ENCODE data around the gene RBFA.

GRCh38 chr18:80037869-80038630, 3.8 kb downstream of the RBFA start:
- TF ChIP-seq, protein P1, sequence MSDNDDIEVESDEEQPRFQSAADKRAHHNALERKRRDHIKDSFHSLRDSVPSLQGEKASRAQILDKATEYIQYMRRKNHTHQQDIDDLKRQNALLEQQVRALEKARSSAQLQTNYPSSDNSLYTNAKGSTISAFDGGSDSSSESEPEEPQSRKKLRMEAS (IDR thresholded peaks at IDR 0.05; ENCODE audit: low read depth, low read length) = no peak
- no peak for TF ChIP-seq POLR2A (IDR thresholded peaks at IDR 0.05; ENCODE audit: extremely low read depth, insufficient read length)
- TF ChIP-seq CTCF (IDR thresholded peaks at IDR 0.05; ENCODE audit: low read depth, low read length) = no peak
- TF ChIP-seq MYC (IDR thresholded peaks at IDR 0.05; ENCODE audit: low read depth, low read length) = no peak
